GM21381 (cell line): ENCODE results near the gene RSPO1.

Source experiments
- ATAC-seq: cut with Tn5 transposase; IDR thresholded peaks from one replicate; pipeline ENCODE4 v1.9.1; 2021; ENCODE audit warnings: mild to moderate bottlenecking, moderate library complexity; ENCODE audit not compliant: unreplicated experiment

The RSPO1 gene

GRCh38 chr1:37657620-37658412 lies 23.1 kb upstream of the RSPO1 start:
- ATAC-seq: no peak

- ATAC-seq: no peak
Observed at GRCh38 chr1:37656881-37657280, 22.2 kb upstream of the RSPO1 start.

GRCh38 chr1:37656026-37656425 lies 21.3 kb upstream of the RSPO1 start:
- ATAC-seq: no peak

DNA sequence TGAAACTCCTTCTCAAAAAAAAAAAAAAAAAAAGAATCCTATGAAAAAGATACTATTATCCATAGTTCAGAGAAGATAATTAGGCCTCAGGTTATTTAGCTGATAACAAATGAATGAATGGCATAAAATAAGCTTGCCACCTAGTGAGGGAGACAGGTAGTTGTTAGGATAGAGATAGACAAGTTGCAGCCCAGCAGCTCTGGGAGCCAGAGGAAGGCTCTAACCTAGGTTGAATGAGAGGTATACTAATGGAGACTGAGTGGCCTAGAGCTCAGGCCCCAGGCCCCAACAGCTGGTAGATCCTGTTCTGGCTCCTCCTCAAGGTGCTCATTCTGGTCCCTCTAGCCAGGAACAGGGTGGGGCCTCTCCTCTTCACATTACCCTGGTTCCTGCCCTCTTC lies 20.6 kb upstream of the RSPO1 start:
- ATAC-seq: no peak

GRCh38 chr1:37653906-37654305 lies 19.2 kb upstream of the RSPO1 start:
- ATAC-seq: no peak

GRCh38 chr1:37652976-37653375 lies 18.3 kb upstream of the RSPO1 start:
- ATAC-seq: no peak

DNA sequence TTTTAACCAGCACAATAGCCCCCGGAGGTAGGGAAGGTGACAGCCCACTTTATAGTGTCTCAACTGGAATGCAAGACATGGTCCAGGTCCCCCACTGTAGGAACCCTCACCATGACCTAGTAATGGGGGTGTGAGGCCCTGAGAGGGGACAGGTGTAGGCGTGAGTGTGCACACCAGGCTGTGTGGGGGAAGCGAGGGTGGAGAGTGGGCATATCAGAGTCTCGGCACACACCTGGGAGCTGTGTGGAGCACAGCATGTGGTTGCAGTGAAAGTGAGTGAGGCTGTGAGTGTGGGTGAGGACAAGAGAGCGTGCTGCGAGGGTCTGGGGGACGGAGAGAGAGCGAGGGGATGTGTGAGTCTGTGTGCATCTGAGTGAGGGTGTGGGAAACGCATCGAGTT lies 17.1 kb upstream of the RSPO1 start:
- ATAC-seq: no peak

DNA sequence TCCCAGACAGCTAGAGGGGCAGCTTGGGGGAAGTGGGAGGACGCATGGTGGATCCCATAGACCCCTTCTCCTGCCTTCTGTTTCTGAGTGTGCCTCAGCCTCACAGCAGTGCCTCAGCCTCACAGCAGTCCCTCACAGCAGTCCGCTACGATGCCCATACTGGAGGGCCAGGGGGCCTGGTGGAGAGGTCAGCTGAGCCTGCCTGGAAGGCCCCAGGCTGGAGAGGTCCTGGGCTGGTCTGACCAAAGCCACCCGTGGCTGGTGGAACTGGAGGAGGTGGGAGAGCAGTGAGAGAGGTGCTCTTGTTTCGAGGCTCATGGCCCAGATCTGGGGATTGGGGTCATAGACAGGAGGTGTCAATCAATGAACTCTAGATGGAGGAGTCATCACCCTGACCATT lies 16.0 kb upstream of the RSPO1 start:
- ATAC-seq: no peak

DNA sequence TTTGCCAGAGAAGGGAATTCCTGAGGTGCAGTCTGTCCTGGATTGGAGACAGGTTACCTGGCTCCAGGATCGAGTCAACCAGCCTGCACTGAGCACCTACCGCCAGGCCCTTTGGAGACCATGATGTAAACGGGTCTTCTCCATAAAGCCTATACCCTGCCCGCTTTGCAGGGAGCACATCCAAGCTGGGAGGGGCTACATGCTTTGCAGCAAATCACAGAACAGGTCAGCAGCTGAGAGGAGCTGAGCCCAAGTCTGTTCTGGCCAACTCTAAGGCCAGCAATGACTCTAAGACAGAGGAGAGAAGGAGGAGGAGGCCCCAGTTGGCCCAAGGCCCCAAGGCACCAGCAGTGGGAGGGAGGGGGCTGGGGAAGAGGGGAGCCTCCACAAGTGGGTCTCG lies 15.5 kb upstream of the RSPO1 start:
- no peak for ATAC-seq

- ATAC-seq: no peak
Observed at GRCh38 chr1:37647281-37647680, 12.6 kb upstream of the RSPO1 start.

DNA sequence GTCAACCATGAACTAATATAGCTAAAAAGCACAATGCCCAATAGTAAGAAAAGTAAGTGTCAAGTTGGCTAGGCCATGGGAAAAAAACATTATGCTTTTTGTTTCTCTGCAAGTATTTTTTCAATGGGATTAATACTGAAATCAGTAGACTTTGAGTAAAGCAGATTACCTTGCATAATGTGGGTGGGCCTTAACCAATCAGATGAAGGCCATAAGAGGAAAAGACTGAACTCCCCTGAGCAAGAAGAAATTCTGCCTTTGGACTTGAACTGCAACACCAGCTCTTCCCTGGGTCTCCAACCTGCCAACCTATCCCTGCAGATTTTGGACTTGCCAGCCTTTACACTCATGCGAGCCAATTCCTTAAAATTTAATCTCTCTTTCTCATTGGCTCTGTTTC lies 6.4 kb upstream of the RSPO1 start:
- no peak for ATAC-seq

DNA sequence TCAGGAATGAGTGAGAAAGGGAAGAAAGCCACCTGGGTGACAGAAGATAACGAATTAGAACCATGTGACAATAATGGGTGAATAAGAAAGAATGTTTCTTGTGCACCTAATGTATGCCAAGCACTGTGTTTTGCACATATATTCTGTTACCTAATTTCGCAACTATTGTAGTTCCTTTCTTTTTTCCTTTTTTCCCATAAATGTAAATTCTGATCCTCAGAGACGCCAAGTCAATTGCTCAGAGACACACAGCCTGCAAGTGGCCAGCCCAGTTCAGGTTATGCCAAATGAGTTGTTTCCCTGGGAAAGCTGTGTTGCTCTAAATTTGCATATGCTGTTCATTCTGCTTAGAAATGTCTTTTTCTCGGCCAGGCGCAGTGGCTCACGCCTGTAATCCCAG lies 1.7 kb upstream of the RSPO1 start:
- ATAC-seq: no peak

DNA sequence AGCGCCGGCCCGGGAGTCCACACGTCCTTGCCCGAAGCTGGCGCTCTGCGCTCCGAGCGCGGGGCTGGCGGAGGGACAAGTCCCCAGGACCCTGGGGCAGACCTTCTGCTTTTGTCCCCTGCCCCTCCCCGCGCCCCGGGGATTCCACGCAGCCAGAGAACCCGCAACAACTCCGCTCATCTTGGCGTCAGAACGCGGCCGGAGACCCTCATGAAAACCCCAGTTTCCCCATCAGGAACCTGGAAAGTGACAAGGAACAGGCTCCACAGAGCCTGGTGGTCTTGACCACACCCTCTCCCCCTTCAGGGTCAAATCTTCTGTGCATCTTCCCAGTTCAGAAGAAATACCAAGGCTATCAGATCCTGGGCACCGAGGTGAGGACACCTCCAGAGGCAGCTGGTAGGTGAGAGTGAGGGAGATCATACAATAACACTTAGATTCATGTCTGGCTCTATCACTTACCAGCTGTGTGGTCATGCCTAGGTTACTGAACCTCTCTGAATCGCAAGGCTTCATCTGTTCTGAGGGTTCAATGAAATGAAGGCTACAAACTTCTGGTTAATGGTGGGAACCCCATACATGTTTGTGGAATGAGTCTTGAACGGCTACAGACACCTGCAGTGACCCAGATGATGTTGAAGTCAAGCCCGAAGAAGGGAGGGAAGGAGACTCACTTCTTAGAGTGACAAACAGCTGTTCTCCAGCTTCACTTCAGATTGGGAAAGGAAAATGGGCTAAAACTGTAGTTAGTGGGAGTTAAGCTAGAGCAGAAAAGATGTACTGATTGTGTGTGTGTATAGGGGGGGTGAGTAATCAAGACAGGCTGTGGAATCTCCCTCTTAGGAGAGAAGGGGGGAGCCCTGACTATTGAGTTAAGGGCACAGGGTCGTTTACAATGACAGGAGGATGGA lies 555 bp upstream of the RSPO1 start:
- no peak for ATAC-seq

- no peak for ATAC-seq
Observed at GRCh38 chr1:37633938-37634243, 801 bp downstream of the RSPO1 start.

- no peak for ATAC-seq
Observed at GRCh38 chr1:37633040-37633937, 1.4 kb downstream of the RSPO1 start.

DNA sequence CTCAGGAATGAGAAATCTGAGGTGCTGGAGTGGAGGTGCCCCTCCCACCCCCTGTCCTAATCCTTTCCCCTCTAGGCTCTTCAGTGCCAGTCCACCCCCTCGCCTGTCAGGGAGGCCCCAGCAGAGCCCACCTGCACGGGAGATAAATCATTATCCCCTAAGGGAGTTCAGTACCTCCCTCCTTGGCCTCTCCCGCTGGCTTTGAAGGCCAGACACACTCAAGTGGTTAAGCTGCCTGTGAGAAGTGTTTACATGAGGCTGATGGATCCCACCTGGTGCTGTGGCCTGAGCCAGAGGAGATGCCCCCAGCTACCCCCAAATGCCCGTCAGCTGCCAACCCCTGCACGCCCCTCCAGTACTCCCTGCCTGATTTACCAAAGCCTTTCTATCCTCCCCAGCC lies 3.7 kb downstream of the RSPO1 start:
- no peak for ATAC-seq

- no peak for ATAC-seq
Observed at GRCh38 chr1:37630426-37631028, 4.2 kb downstream of the RSPO1 start.

DNA sequence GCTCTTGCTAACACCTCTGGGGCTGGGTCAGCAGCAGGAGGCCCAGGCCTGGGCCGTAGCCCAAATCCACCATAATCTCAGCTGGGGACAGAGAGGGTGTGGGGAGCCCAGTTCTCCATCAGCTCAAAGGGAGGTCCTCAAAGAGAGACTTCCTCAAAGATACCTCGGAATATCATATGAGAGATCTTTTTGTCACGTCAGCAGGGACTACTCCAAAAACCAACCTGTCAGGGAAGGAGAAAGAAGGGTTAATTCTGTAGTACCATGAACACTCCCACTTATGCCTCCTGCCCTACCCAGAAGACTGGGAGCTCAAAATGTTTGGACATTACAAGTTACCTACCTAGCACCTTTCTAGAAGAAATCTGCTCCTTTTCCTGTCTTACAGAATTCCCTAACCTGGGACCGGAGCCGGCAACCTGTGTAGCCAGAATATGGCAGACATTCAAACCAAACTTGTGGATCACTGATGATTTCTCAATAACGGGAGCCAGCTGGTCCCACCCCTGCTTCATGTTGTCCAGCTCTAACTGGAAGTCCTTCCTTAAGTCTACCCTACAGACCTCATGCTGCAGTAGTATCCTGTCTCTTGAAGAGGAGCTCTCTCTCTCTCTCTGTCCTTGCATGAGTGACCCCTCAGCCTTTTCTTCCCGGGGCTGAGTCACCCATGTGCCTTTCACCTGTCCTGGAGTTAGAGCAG lies 4.8 kb downstream of the RSPO1 start:
- no peak for ATAC-seq

- no peak for ATAC-seq
Observed at GRCh38 chr1:37629008-37629407, 5.7 kb downstream of the RSPO1 start.

DNA sequence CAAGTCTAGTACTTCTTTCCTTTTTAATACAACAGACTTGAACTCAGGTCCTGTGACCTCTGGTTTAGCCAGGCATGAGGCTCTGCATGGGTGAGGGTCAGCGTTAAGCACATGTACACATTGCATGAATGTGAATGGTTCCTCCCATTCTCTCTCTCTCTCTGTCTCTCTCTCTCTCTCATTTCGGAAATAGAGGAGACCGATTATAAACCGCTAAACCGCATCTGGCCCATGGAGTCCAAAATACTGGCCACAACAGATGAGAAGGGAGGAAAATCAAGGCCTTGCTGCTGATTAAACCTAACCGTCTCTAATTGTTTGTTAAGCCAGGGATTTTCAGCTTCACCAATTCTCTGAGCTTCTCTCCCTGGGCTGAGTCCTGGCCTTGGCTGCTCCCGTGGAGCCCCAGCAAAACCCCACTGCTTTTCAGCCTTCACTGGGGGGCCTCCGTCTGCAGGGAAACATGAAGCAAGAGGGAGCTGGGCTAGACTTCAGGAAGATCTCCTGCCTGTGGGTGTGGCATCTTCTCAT lies 6.6 kb downstream of the RSPO1 start:
- ATAC-seq: no peak
